Esophagus muscularis mucosa (tissue), 4 donors: ENCODE results near the gene IGSF6.

Experiments
- CTCF ChIP-seq, 3 experiments: fragments of 200-600 bp in 2 of 3; fragments of 450-650 bp in 1 of 3; sonication (generic) in 2 of 3; IDR thresholded peaks; one replicate each; pipeline ENCODE4 v1.5.1; 2017 to 2019; ENCODE audit warnings: antibody characterized with exemption in 3 of 3, mild to moderate bottlenecking in 2 of 3, moderate library complexity in 1 of 3
- EP300 ChIP-seq: sonication (generic); formaldehyde crosslinking; IDR thresholded peaks from one replicate; pipeline ENCODE4 v1.6.1; 2017; ENCODE audit warnings: antibody characterized with exemption
- POLR2A ChIP-seq: fragments of 450-650 bp; IDR thresholded peaks from one replicate; pipeline ENCODE4 v1.6.1; 2017; ENCODE audit warnings: antibody characterized with exemption, moderate library complexity, mild to moderate bottlenecking, low read depth
- POLR2AphosphoS5 ChIP-seq, 2 donors: sonication (generic); formaldehyde crosslinking; IDR thresholded peaks; one replicate each; pipeline ENCODE4 v1.6.1; 2017; ENCODE audit warnings: antibody characterized with exemption in 2 of 2

GRCh38 chr16:21650521-21650920 lies 1.9 kb downstream of the IGSF6 start:
- TF ChIP-seq CTCF (IDR thresholded peaks at IDR 0.05) (no peak), EP300 (no peak), POLR2A (no peak), POLR2AphosphoS5 (IDR thresholded peaks at IDR 0.05) (no peak)
